A673 (cell line): ENCODE data around the gene MYH10. TPM values are rescaled to one million over a fixed set of nuclear protein-coding genes. Genes with fewer than 3 reads are reported as not detected.
A peak's percentile ranks its signal among the peaks of the same experiment; 100 is the strongest.

ENCODE experiments used
- BruUV-seq: library from RNA; stranded (reverse); fragments of 400-500 nt; replicated peaks from 2 replicates; lab custom pipeline; 2021; lab: Mats Ljungman, UMichigan
- CTCF ChIA-PET: fragments of 300-600 bp; sonication (Branson Sonifier 250); formaldehyde crosslinking; loops from one replicate; lab custom pipeline; 2022; ENCODE audit warnings: antibody characterized with exemption; lab: Charles Lee
- POLR2A ChIA-PET: fragments of 300-600 bp; sonication (Branson Sonifier 250); formaldehyde crosslinking; loops from one replicate; lab custom pipeline; 2022; ENCODE audit warnings: antibody characterized with exemption; ENCODE audit not compliant: low non-redundant PET; lab: Charles Lee
- DNase-seq: peaks from one replicate; pipeline ENCODE4 v3.0.0-alpha.2; 2015; ENCODE audit warnings: low spot score
- H3K27ac ChIP-seq: fragments of 200-600 bp; sonication (generic); 2 replicates; pipeline ENCODE4 v1.5.1; 2016; ENCODE audit warnings: mixed run types, low read depth, mild to moderate bottlenecking, mixed read lengths, antibody characterized with exemption, low read length; ENCODE audit not compliant: poor library complexity, severe bottlenecking
- H3K27me3 ChIP-seq: fragments of 200-600 bp; sonication (generic); replicated peaks from 2 replicates; pipeline ENCODE4 v1.6.1; 2017; ENCODE audit warnings: mixed run types, low read depth, mild to moderate bottlenecking, mixed read lengths, antibody characterized with exemption, low read length; ENCODE audit not compliant: insufficient read depth, poor library complexity
- H3K36me3 ChIP-seq: fragments of 200-600 bp; sonication (generic); 2 replicates; pipeline ENCODE4 v1.6.1; 2016; ENCODE audit warnings: mixed run types, mild to moderate bottlenecking, mixed read lengths, antibody characterized with exemption, low read length; ENCODE audit not compliant: insufficient read depth, poor library complexity, severe bottlenecking
- H3K4me1 ChIP-seq: fragments of 200-600 bp; sonication (generic); 2 replicates; pipeline ENCODE4 v1.6.1; 2017; ENCODE audit warnings: mixed run types, mild to moderate bottlenecking, mixed read lengths, antibody characterized with exemption, low read length; ENCODE audit not compliant: insufficient read depth, poor library complexity, severe bottlenecking
- H3K4me3 ChIP-seq: fragments of 200-600 bp; sonication (generic); 2 replicates; pipeline ENCODE4 v1.5.1; 2016; ENCODE audit warnings: low read depth, mixed run types, mild to moderate bottlenecking, mixed read lengths, low read length; ENCODE audit not compliant: poor library complexity, severe bottlenecking
- H3K9me3 ChIP-seq: fragments of 200-600 bp; sonication (generic); 2 replicates; pipeline ENCODE4 v1.6.1; 2016; ENCODE audit warnings: mixed run types, low read depth, mild to moderate bottlenecking, mixed read lengths, antibody characterized with exemption, low read length; ENCODE audit not compliant: poor library complexity, severe bottlenecking
- CTCF ChIP-seq: fragments of 300-800, 200-600 bp; sonication (generic); conservative IDR thresholded peaks from 2 replicates; pipeline ENCODE4 v1.5.1; 2017; ENCODE audit warnings: low read depth, mild to moderate bottlenecking, antibody characterized with exemption, low read length, moderate library complexity, mixed read lengths
- EZH2 ChIP-seq: fragments of 200-600 bp; sonication (generic); IDR thresholded peaks from 2 replicates; pipeline ENCODE4 v1.6.1; 2017; ENCODE audit warnings: borderline replicate concordance, low read depth, mild to moderate bottlenecking, mixed read lengths, antibody characterized with exemption, low read length; ENCODE audit not compliant: poor library complexity, severe bottlenecking
- intact Hi-C: fragments of 100-400 bp; cut with micrococcal nuclease; formaldehyde crosslinking; loops from one replicate; pipeline ENCODE4 v1.10.0; 2022; ENCODE audit not compliant: unreplicated experiment
- total RNA-seq: library from RNA; stranded (reverse); gene quantifications from 2 replicates; pipeline ENCODE4 v1.2.3, GENCODE V29; 2021

Gene MYH10
- total RNA-seq, 1 experiment from 2014 or later = 129 TPM

GRCh38 chr17:8439681-8440080 lies 190.8 kb downstream of the MYH10 start:
- Histone ChIP-seq H3K4me1 (peaks cover 19% of the 10 kb centered on the region), H3K4me3 (no peak overlapping the region), H3K36me3 (peaks cover 14% of the 10 kb centered on the region), H3K27ac (no peak overlapping the region), H3K9me3 (no peaks in the 10 kb centered on the region), H3K27me3 (no peaks in the 10 kb centered on the region)
- DNase-seq = no peak
- TF ChIP-seq CTCF (no peak), EZH2 (no peak)
- BruUV-seq = no TSS peak
- POLR2A ChIA-PET = no interaction called here
- intact Hi-C loops = loop anchor here (5.0 kb wide), 1 partner anchor 57 kb away; the partner anchor contains the start of gene RPL26
- CTCF ChIA-PET = no interaction called here

- no TSS peak for BruUV-seq
- H3K27me3 ChIP-seq = no peaks in the 10 kb centered on the region
- CTCF ChIA-PET = interaction anchor here (0.7 kb wide), 1 partner anchor 28 kb away, joined by 4 read pairs; no protein-coding TSS in a partner anchor
- POLR2A ChIA-PET = no interaction called here
- no peak for DNase-seq
- H3K27ac ChIP-seq = peak overlapping the region; percentile 12
- peaks cover 7% of the 10 kb centered on the region for H3K36me3 ChIP-seq
- TF ChIP-seq CTCF = no peak
- TF ChIP-seq EZH2 = no peak
- H3K4me1 ChIP-seq = peaks cover 19% of the 10 kb centered on the region
- intact Hi-C loops = loop anchor here (5.0 kb wide), 1 partner anchor 56 kb away; the partner anchor contains the start of gene RPL26
- no peak overlapping the region for H3K4me3 ChIP-seq
- no peaks in the 10 kb centered on the region for H3K9me3 ChIP-seq
Measured at GRCh38 chr17:8438441-8438840, 192.1 kb downstream of the MYH10 start.

GRCh38 chr17:8436844-8437171 lies 193.7 kb downstream of the MYH10 start:
- no peaks in the 10 kb centered on the region for H3K9me3 ChIP-seq
- POLR2A ChIA-PET = interaction anchor here (0.6 kb wide), 1 partner anchor 428 kb away, joined by 3 read pairs; no protein-coding TSS in a partner anchor
- peak overlapping the region; percentile 98 for H3K4me3 ChIP-seq
- no peaks in the 10 kb centered on the region for H3K27me3 ChIP-seq
- no peak for TF ChIP-seq CTCF
- no peak for TF ChIP-seq EZH2
- no peak for DNase-seq
- H3K27ac ChIP-seq = peak overlapping the region; percentile 99
- peaks cover 7% of the 10 kb centered on the region for H3K36me3 ChIP-seq
- H3K4me1 ChIP-seq = peaks cover 15% of the 10 kb centered on the region
- BruUV-seq = TSS peak; percentile 51
- intact Hi-C loops = loop anchor here (5.0 kb wide), 1 partner anchor 55 kb away; the partner anchor contains the start of gene RPL26
- CTCF ChIA-PET = no interaction called here
